Stimulated activated CD4-positive, alpha-beta T cell treated with anti-CD3 and anti-CD28 coated beads, Interleukin-15, amount 100 ng/mL, for 1 hour (primary cell): Measurements from ENCODE around the gene PABPC3.

Source experiments
- DNase-seq, 2 donors: peaks; one replicate each; pipeline ENCODE4 v3.0.0-alpha.2; 2020; ENCODE audit warnings: low read depth in 1 of 2, low spot score in 1 of 2

The PABPC3 gene

GRCh38 chr13:25111585-25111956 lies 15.6 kb downstream of the PABPC3 start:
- no peak for DNase-seq

GRCh38 chr13:25112695-25113255 lies 16.8 kb downstream of the PABPC3 start:
- DNase-seq: no peak

- peak in 1 of 2 donors; percentile 32 for DNase-seq
Observed at GRCh38 chr13:25114220-25114619, 18.3 kb downstream of the PABPC3 start.

GRCh38 chr13:25116044-25116443 lies 20.1 kb downstream of the PABPC3 start:
- no peak for DNase-seq

- DNase-seq: no peak
Observed at GRCh38 chr13:25117312-25117711, 21.4 kb downstream of the PABPC3 start.

- no peak for DNase-seq
Observed at GRCh38 chr13:25118378-25118905, 22.5 kb downstream of the PABPC3 start.

- DNase-seq: no peak
Observed at GRCh38 chr13:25130944-25131343, 35.0 kb downstream of the PABPC3 start.

GRCh38 chr13:25131881-25132420 lies 36.0 kb downstream of the PABPC3 start:
- DNase-seq: no peak

- DNase-seq: no peak
Observed at GRCh38 chr13:25132751-25133390, 36.9 kb downstream of the PABPC3 start.

GRCh38 chr13:25135896-25136295 lies 40.0 kb downstream of the PABPC3 start:
- DNase-seq: no peak

GRCh38 chr13:25136880-25137787 lies 41.2 kb downstream of the PABPC3 start:
- no peak for DNase-seq

- no peak for DNase-seq
Observed at GRCh38 chr13:25137788-25138115, 41.8 kb downstream of the PABPC3 start.

- no peak for DNase-seq
Observed at GRCh38 chr13:25141042-25141441, 45.1 kb downstream of the PABPC3 start.

- DNase-seq: no peak
Observed at GRCh38 chr13:25143706-25144105, 47.8 kb downstream of the PABPC3 start.

GRCh38 chr13:25147638-25148401 lies 51.9 kb downstream of the PABPC3 start:
- DNase-seq: no peak

- DNase-seq: no peak
Observed at GRCh38 chr13:25148402-25148771, 52.5 kb downstream of the PABPC3 start.
